Endothelial cell of umbilical vein (primary cell): ENCODE data around the gene LGR6. TPM values are rescaled to one million over a fixed set of nuclear protein-coding genes. Genes with fewer than 3 reads are reported as not detected.

Source experiments
- BruUV-seq: library from RNA; stranded (reverse); fragments of 400-500 nt; replicated peaks from 2 replicates; lab custom pipeline; 2021; lab: Mats Ljungman, UMichigan
- CTCF ChIA-PET: fragments of 300-600, 350-600 bp; sonication (Branson Sonifier 250); formaldehyde crosslinking; loops from one replicate; lab custom pipeline; 2021; ENCODE audit warnings: antibody characterized with exemption, inconsistent platforms; lab: Charles Lee
- POLR2A ChIA-PET: fragments of 300-600, 350-600 bp; sonication (Branson Sonifier 250); formaldehyde crosslinking; loops from one replicate; lab custom pipeline; 2021; ENCODE audit warnings: antibody characterized with exemption, inconsistent platforms; lab: Charles Lee
- DNase-seq: peaks from one replicate; pipeline ENCODE4 v3.0.0-alpha.2; 2011; ENCODE audit warnings: low read depth, low spot score
- FAIRE-seq: peaks from 2 replicates; lab custom pipeline; 2011; peaks lifted over from hg19 to GRCh38; lab: Jason Lieb, UNC
- H2AFZ ChIP-seq: 2 replicates; pipeline ENCODE4 v1.6.0; 2012; ENCODE audit warnings: low read depth, low read length, control low read depth, inconsistent platforms
- H3K27ac ChIP-seq: 2 replicates; pipeline ENCODE4 v1.5.1; 2011; ENCODE audit warnings: low read depth, mild to moderate bottlenecking, control low read depth, low read length, moderate library complexity; ENCODE audit not compliant: insufficient read depth
- H3K27me3 ChIP-seq, 2 experiments: 2 replicates each; pipeline versions ENCODE4 v1.6.0 to v1.6.1; 2011; ENCODE audit warnings: low read length in 2 of 2, mixed read lengths in 1 of 2; ENCODE audit not compliant: control insufficient read depth in 2 of 2, insufficient read depth in 2 of 2
- H3K36me3 ChIP-seq, 2 experiments: 2 replicates in 1 of 2; 3 replicates in 1 of 2; pipeline ENCODE4 v1.5.1; 2011; ENCODE audit warnings: low read length in 2 of 2, mild to moderate bottlenecking in 1 of 2, moderate library complexity in 1 of 2; ENCODE audit not compliant: control insufficient read depth in 2 of 2, insufficient read depth in 2 of 2; ENCODE audit errors: extremely low read depth in 1 of 2
- H3K4me1 ChIP-seq: 3 replicates; pipeline ENCODE4 v1.5.1; 2011; ENCODE audit warnings: mild to moderate bottlenecking, low read length; ENCODE audit not compliant: control insufficient read depth, insufficient read depth; ENCODE audit errors: extremely low read depth
- H3K4me2 ChIP-seq: 2 replicates; pipeline ENCODE4 v1.6.1; 2011; ENCODE audit warnings: low read length, control low read depth, mixed read lengths; ENCODE audit not compliant: insufficient read depth
- H3K4me3 ChIP-seq, 3 experiments: fragments of 200-600 bp in 1 of 3; sonication (generic), shearing (Covaris generic) in 1 of 3; replicated peaks in 1 of 3; 2 replicates each; pipeline ENCODE4 v1.5.1; 2011 to 2016; ENCODE audit warnings: control low read depth in 3 of 3, low read length in 3 of 3, mild to moderate bottlenecking in 2 of 3, inconsistent platforms in 1 of 3, low read depth in 1 of 3, moderate library complexity in 1 of 3; ENCODE audit not compliant: insufficient read depth in 1 of 3
- H3K79me2 ChIP-seq: 2 replicates; pipeline ENCODE4 v1.6.0; 2012; ENCODE audit warnings: low read length, inconsistent platforms; ENCODE audit not compliant: control insufficient read depth, insufficient read depth
- H3K9ac ChIP-seq: replicated peaks from 2 replicates; pipeline ENCODE3; 2011; ENCODE audit warnings: low read length, control low read depth; ENCODE audit not compliant: insufficient read depth; ENCODE audit errors: extremely low read depth
- H3K9me1 ChIP-seq: replicated peaks from 3 replicates; pipeline ENCODE4 v1.6.0; 2011; ENCODE audit warnings: mild to moderate bottlenecking, low read length; ENCODE audit not compliant: control insufficient read depth, insufficient read depth; ENCODE audit errors: extremely low read depth
- H3K9me3 ChIP-seq: replicated peaks from 2 replicates; pipeline ENCODE4 v1.5.1; 2012; ENCODE audit warnings: low read length, inconsistent platforms; ENCODE audit not compliant: control insufficient read depth, insufficient read depth
- H4K20me1 ChIP-seq: replicated peaks from 2 replicates; pipeline ENCODE3; 2011; ENCODE audit warnings: mild to moderate bottlenecking, low read length; ENCODE audit not compliant: control insufficient read depth, insufficient read depth; ENCODE audit errors: extremely low read depth
- CTCF ChIP-seq, 2 donors: IDR thresholded peaks; 1 replicate in 1 of 2; 2 replicates in 1 of 2; pipeline ENCODE4 v1.5.1; 2011; ENCODE audit warnings: low read length in 2 of 2, mild to moderate bottlenecking in 2 of 2, moderate library complexity in 2 of 2, control low read depth in 1 of 2, inconsistent platforms in 1 of 2, low read depth in 1 of 2; ENCODE audit not compliant: insufficient read depth in 1 of 2; ENCODE audit errors: extremely low read depth in 1 of 2
- EZH2 ChIP-seq: IDR thresholded peaks from 2 replicates; pipeline ENCODE4 v1.6.1; 2012; ENCODE audit warnings: borderline replicate concordance, low read depth, mild to moderate bottlenecking, moderate library complexity, low read length, inconsistent platforms; ENCODE audit not compliant: severe bottlenecking
- FOS ChIP-seq: IDR thresholded peaks from 2 replicates; pipeline ENCODE4 v1.6.1; 2011; ENCODE audit warnings: mild to moderate bottlenecking, low read length, moderate library complexity, borderline replicate concordance; ENCODE audit not compliant: insufficient read depth
- GATA2 ChIP-seq: IDR thresholded peaks from 2 replicates; pipeline ENCODE4 v1.7.0; 2011; ENCODE audit warnings: low read depth, mild to moderate bottlenecking, moderate library complexity, mixed read lengths, low read length; ENCODE audit not compliant: insufficient read length, insufficient read depth
- JUN ChIP-seq: IDR thresholded peaks from 2 replicates; pipeline ENCODE4 v1.6.1; 2011; ENCODE audit warnings: borderline replicate concordance, low read depth; ENCODE audit not compliant: insufficient read length, insufficient read depth
- MAX ChIP-seq: IDR thresholded peaks from 2 replicates; pipeline ENCODE4 v1.6.1; 2011; ENCODE audit not compliant: insufficient read depth, insufficient read length
- MYC ChIP-seq: IDR thresholded peaks from one replicate; pipeline ENCODE4 v1.6.1; 2011; ENCODE audit warnings: mild to moderate bottlenecking, low read depth, low read length
- POLR2A ChIP-seq: IDR thresholded peaks from 2 replicates; pipeline ENCODE4 v1.6.1; 2012; ENCODE audit warnings: low read depth, mild to moderate bottlenecking, control low read depth, low read length
- POLR2AphosphoS5 ChIP-seq: IDR thresholded peaks from 2 replicates; pipeline ENCODE4 v1.6.1; 2012; ENCODE audit warnings: low read depth, mild to moderate bottlenecking, control low read depth, low read length, moderate library complexity; ENCODE audit not compliant: insufficient read depth
- dilution Hi-C: fragments of 300-500 bp; cut with MboI; formaldehyde crosslinking; loops from one replicate; pipeline ENCODE4 v1.15.0; 2019; ENCODE audit warnings: low sequenced_read_pairs; ENCODE audit not compliant: extremely low pct_ligation_motif_present
- intact Hi-C: fragments of 100-400 bp; cut with micrococcal nuclease; formaldehyde crosslinking; loops from one replicate; pipeline ENCODE4 v1.10.0; 2022
- polyA plus RNA-seq, 4 experiments: library from polyadenylated mRNA; depleted of rRNA in 3 of 4; stranded (reverse) in 3 of 4; unstranded in 1 of 4; fragments of >200 nt; gene quantifications; 2 replicates each; pipeline versions ENCODE4 v1.2.1 to v1.2.3, GENCODE V29; 2011 to 2012; ENCODE audit warnings: missing spikeins in 1 of 4
- total RNA-seq: library from RNA; stranded (reverse); gene quantifications from 2 replicates; pipeline ENCODE4 v1.2.3, GENCODE V29; 2021

Gene LGR6
- total and polyA plus RNA-seq, 2 donors (not counting 3 experiments of a cell fraction or from before 2014, with no cell fraction given), result not detected

GRCh38 chr1:202210969-202211368 is 17.4 kb downstream of the LGR6 start:
- POLR2A ChIA-PET, result no interaction called here
- H3K79me2 ChIP-seq, result no peaks in the 10 kb centered on the region
- no peak overlapping the region for H3K9ac ChIP-seq
- TF ChIP-seq MYC (no peak), GATA2 (no peak), FOS (no peak), EZH2 (no peak), MAX (no peak), CTCF (IDR thresholded peaks at IDR 0.05; ENCODE audit: extremely low read depth in 1 of 2, insufficient read depth in 1 of 2, low read depth in 1 of 2, low read length in 2 of 2) (no peak), POLR2AphosphoS5 (no peak), JUN (no peak), POLR2A (no peak)
- peaks cover 2% of the 10 kb centered on the region for H3K4me1 ChIP-seq
- DNase-seq (no peak), FAIRE-seq (no peak)
- no peaks in the 10 kb centered on the region for H4K20me1 ChIP-seq
- no peak overlapping the region for H3K4me2 ChIP-seq
- H3K27me3 ChIP-seq, result peaks cover 33 to 37% of the 10 kb centered on the region in 2 experiments
- intact Hi-C loops, result no loop called here
- H2AFZ ChIP-seq, result no peak overlapping the region
- no peaks in the 10 kb centered on the region for H3K9me3 ChIP-seq
- BruUV-seq, result no TSS peak
- H3K36me3 ChIP-seq, result no peaks in the 10 kb centered on the region
- no peak overlapping the region for H3K27ac ChIP-seq
- H3K9me1 ChIP-seq, result no peaks in the 10 kb centered on the region
- CTCF ChIA-PET, result interaction anchor here (1.1 to 2.5 kb wide), 3 partner anchors 18 to 105 kb away, joined by 3 to 9 read pairs (median 4); no protein-coding TSS in a partner anchor
- dilution Hi-C loops, result loop anchor here (25.0 kb wide), 1 partner anchor 101 kb away; no protein-coding TSS in a partner anchor
- no peak overlapping the region for H3K4me3 ChIP-seq
